HG03565 (cell line): Measurements from ENCODE around the gene CCDC9.

Experiments used
- ATAC-seq: cut with Tn5 transposase; IDR thresholded peaks from one replicate; pipeline ENCODE4 v1.9.1; 2021; ENCODE audit warnings: mild to moderate bottlenecking, moderate library complexity; ENCODE audit not compliant: unreplicated experiment

Gene CCDC9

GRCh38 chr19:47255879-47256692 is at the start of gene CCDC9:
Gene CCDC9 (plus strand): TSS chr19:47256525. CDS start chr19:47258401, 1,876 bp downstream.
- peak; percentile 54 for ATAC-seq

GRCh38 chr19:47209319-47210179 is 46.8 kb upstream of the CCDC9 start:
- ATAC-seq: no peak

DNA sequence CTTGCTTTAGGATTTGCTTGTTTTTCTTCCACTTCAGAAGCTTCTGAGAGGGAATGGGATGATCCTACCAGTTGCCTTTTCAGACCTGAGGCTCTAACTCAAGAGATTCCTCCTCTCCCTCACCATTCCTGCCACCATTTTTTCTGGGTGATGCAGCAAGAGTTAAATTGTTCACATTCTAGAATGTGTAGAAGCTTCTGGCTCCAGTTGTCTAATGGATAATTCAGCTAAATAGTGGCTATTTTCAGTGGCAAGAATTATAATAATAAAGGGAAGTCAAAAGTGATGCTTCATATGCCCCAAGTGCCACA is 46.2 kb upstream of the CCDC9 start:
- ATAC-seq: no peak

DNA sequence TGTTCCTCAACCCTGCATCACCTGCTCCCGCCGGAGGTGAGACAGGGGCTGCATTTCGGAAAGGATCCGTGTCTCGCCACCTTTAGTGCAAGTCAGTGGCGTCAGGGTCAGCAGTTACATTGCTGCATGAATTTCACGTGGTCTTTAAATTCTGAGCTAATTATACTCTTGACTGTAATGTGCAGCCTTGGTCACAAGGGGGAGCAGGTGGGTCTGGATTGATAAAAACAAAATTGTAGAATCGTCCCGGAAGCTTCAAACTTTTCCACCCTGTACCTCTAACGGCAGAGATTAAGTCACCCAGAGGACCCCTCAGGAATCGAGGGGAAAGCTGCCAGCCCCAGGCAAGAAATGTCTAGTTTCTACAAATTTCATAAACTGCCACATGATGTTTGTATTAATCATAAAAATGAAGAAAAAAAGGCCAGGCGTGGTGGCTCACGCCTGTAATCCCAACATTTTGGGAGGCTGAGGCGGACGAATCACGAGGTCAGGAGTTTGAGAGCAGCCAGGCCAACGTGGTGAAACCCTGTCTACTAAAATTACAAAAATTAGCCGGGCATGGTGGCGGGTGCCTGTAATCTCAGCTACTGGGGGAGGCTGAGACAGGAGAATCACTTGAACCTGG is 45.5 kb upstream of the CCDC9 start:
- ATAC-seq: peak; percentile 49

- no peak for ATAC-seq
Observed at GRCh38 chr19:47215581-47215980, 40.7 kb upstream of the CCDC9 start.

DNA sequence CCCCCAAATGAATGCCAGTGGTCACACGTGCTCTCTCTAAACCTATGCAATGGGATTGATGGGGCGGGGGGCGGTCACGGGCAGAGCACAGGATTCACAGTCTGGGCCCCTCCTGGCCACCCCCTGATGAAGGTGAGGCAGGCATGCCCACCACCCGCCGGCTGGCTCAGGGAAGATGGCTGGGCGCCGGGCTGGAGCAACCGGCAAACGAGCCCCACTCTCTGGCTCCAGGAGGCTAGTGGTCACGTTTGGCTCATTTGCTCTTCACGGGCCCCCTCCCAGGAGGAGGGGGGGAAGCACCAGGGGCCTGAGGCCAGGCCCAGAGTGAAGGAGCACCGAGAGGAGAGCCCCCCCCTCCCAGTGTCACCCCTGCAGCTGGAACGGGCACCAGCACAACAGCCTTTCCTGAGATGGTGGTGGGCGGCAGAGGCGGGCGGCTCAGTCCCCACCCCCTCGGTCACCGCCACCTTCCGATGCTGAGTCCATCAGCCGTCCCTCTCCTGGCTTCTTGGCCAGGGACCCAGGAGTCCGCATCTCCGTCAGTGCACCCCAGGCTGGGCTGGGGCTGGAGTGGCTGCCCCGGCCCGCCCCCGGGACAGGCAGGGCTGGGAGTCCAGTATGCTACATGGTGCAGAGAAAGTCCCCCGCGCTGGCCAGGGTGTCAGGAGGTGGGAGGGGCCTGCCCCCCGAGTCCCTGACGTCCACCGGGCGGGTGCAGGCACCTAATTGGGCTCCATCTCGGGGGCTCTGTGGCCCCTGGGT is 35.1 kb upstream of the CCDC9 start:
- no peak for ATAC-seq

DNA sequence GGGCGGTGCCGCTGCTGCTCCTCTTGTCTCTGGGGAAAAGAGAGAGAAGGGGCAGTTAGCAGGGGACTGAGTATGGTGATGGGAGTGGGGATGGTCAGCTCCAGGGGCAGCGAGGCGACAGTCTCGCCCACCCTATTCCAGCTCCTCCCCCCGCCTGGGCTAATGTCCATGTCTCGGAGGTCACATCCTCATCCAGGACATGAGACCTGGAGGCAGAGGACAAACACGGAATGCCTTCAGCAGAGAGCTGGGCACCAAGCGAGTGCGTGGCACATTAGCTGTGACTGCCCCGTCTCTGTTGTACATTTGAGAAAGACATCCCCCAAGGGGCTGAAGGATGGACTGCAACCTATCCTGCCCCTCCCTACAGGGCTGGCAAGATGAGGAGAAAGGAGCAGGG is 34.4 kb upstream of the CCDC9 start:
- no peak for ATAC-seq

DNA sequence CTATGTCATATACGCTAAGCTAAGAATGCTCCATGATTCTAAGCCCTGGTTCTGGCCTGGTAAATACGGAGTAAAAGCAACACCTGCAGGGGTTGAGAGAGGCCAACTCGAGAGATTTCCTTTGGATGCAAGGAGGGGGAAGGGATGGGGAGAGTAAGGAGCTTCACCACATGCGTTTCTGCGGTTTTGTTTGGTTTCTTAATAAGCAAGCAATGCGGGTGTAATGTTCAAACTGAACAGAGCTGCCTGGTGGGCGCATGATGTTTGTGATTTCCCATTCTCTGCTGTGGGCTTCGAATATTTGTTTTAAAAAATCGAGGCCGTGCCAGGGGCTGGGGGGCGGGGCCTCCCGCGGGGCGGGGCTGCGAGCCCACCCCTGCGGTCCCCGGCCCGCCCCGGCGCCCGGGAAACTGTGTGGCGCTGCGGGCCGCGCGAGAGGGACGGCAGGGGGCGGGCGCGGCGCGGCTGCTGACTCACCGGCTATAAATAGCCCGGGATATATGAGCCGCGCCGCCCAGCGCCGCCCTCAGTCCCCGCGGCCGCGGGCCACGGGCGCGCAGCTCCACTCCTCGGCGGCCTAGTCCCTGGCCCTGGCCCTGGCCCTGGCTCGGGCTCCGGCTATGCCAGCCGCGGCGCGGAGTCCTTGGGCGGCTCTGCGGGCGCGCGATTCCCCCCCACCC is 30.4 kb upstream of the CCDC9 start:
- ATAC-seq: peak; percentile 32

- no peak for ATAC-seq
Observed at GRCh38 chr19:47226426-47227351, 29.6 kb upstream of the CCDC9 start.

DNA sequence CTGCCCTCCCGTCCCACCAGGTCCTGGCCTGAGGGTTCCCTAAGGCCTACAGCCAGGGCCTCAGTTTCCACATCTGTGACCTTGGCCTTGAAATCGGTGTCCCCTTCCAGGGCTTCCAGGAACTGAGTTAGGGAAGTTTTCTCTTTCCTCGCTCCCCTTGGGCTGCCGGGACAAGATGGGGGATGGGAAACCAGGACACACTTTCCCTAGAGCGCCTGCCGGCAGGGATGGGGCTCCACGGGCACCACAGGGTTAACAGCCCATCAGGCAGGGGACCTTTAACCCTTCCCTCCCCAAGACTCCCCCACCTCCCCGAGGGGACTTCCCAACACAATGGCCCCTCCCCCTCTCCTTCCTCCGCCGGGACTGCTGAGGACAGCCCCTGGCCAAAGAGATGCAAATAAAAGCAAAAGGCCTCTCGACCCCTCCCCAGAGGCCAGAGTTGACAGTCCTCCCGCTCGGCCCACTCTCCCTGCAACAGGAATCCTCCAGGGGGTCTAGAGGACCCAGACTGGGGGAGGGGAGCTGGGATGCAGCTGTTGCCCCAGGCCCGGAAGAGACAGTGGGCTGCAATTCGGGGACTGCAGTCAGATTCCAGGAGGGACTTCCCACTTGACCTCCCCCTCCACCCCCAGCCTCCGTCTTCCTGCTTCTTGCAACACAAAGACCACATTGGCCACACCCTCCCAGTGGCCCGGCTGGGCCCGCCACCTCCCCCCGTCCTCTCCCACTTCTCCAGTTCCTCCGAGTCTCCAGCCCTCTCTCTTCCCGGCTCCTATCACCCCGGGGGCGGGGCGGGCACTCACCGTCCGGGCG is 28.8 kb upstream of the CCDC9 start:
- ATAC-seq: no peak

DNA sequence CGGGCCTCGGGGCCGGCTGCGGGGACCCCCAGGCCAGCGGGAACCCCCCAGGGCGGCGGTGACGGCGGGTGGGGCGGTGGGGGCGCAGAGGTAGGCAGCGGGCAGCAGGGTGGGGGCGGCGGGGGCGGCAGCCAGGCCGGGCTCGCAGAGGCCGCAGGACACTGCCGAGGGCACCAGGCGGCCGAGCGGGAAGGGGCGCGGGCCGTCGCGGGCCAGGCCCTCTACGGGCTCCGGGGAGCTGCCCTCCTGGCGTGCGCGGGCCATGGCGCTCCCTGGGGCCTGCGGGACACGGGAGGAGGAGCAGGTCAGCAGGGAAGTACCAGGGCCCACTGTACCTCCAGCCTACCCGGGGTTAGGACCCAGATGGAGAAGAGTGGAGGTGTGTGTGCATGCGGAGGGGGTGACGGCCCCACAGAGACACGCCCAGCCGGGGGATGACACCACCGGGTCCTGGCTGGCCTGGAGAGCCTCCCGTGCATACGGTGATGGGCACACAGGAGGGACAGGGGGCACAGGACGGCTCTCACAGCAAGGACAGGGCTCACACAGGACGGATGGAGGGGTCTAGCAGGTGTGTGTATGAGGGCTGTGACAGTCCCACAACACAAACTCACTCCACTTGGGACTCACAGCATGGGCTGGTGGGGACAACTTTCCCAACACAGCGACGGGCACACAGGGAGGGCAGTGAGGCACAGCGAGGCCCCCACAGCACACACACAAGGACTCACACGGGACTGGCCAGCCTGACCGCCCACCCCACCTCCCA is 28.0 kb upstream of the CCDC9 start:
- no peak for ATAC-seq

DNA sequence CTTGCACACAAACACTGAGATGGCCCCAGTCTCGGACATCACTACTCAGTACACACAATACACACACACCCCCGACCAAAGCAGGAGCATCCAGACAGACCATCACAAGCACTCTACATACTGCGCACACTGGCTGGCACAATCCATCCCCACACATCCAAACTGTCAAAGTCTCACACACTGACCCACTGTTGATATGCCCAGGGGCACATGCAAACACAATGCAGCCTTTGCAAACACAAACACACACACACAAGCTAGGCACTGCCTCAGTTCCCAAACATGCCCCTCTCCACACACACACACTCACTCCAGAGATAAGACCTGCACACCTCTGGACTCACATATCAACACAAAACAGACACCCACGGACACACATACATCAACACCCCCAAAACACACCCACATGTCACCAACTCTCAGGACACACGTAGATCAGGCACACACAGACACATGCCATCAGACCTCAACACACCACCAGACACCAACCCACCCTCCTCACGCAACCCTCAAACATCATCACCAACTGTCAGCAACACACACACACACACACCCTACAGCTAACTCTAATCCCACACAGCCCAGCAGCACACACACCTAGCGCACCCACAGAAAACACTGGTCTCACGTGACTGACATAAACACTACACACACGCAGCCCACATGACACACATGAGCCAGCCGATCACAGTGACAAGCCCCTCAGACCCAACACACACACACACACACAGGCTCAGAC is 27.2 kb upstream of the CCDC9 start:
- ATAC-seq: no peak

GRCh38 chr19:47229676-47230053 is 26.7 kb upstream of the CCDC9 start:
- ATAC-seq: no peak

DNA sequence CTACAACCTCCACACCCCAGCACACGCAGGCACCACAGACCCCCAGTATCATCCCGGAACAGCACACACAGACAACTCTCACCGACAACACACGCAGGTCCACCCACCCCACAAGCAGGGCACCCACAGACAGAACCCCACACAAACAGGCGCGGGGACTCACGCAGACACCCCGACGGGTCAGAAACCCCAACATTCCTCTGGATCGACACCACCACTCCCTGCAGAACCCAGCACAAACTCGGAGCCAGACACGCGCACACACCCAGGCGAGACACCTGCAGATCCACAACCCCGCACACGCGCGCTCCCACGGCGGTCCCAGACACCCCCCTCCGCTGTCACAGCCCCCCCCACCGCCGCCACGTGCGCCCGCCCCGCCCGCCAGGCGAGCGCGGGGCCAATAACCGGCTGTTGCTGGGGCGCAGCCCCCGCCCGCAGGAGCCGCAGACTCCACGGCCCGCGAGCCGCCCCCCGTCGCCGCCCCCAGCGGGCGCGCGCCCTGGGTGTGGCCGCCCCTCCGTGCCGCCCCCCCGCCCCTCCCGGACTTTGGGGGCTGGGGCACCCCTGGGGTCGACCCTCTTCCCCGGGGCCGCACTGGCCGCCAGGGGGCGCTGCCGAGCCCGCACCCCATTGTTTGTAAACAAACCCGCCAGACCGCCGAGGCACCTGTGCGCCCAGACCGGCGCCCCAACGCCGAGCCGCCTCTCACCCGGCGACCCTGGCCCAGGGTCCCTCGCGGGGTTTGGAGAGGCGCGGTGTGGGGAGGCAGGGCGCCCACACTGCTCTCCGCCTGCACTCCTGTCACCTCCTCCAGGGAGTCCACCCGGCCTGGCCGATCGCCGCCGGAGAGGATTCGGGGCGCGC is 26.0 kb upstream of the CCDC9 start:
- ATAC-seq: no peak

GRCh38 chr19:47230921-47231214 is 25.5 kb upstream of the CCDC9 start, which contains the start of gene BBC3:
Gene BBC3 (minus strand): TSS chr19:47231199. CDS start chr19:47228431, 2,768 bp downstream.
- no peak for ATAC-seq
